A549 (cell line): ENCODE measurements around the gene SLC29A4. TPM values are rescaled to one million over a fixed set of nuclear protein-coding genes. Genes with fewer than 3 reads are reported as not detected.

Source experiments
- ATAC-seq, 2 experiments: fragments of 200-7000 bp in 1 of 2; fragments of >200 bp in 1 of 2; cut with Nextera tagmentation in 1 of 2; cut with Tn5 transposase in 1 of 2; 3 replicates each; pipeline versions ENCODE4 v1.8.0 to v1.9.1; 2018 to 2020; ENCODE audit warnings: mild to moderate bottlenecking in 1 of 2, moderate library complexity in 1 of 2
- CTCF ChIA-PET: fragments of 300-600 bp; sonication (Branson Sonifier 250); formaldehyde crosslinking; extraction: SDS; loops from one replicate; lab custom pipeline; 2021; ENCODE audit warnings: antibody characterized with exemption, inconsistent platforms; lab: Yijun Ruan, JAX
- POLR2A ChIA-PET: fragments of 350-600 bp; formaldehyde crosslinking; extraction: SDS; loops from one replicate; lab custom pipeline; 2021; ENCODE audit warnings: antibody characterized with exemption, inconsistent platforms; lab: Yijun Ruan, JAX
- DNase-seq, 2 experiments: peaks; one replicate each; pipeline versions ENCODE4 v3.0.0 to v3.0.0-alpha.2; 2011 to 2016; ENCODE audit warnings: low read depth in 1 of 2, low spot score in 1 of 2
- FAIRE-seq: peaks from 2 replicates; lab custom pipeline; 2011; peaks lifted over from hg19 to GRCh38; lab: Jason Lieb, UNC
- H3K27ac ChIP-seq, 2 experiments: fragments of >200 bp; sonication (Bioruptor Twin); formaldehyde crosslinking; 3 replicates each; pipeline ENCODE4 v1.5.1; 2016 to 2017
- H3K4me1 ChIP-seq: fragments of >200 bp; sonication (Bioruptor Twin); formaldehyde crosslinking; 3 replicates; pipeline ENCODE4 v1.6.1; 2016
- H3K4me2 ChIP-seq: fragments of >200 bp; sonication (Bioruptor Twin); formaldehyde crosslinking; 3 replicates; pipeline ENCODE4 v1.6.1; 2016
- H3K4me3 ChIP-seq: fragments of >200 bp; sonication (Bioruptor Twin); formaldehyde crosslinking; 3 replicates; pipeline ENCODE4 v1.5.1; 2016
- H3K9me3 ChIP-seq: fragments of >200 bp; sonication (Bioruptor Twin); formaldehyde crosslinking; 3 replicates; pipeline ENCODE4 v1.6.1; 2016
- ATOH8 ChIP-seq: fragments of 250-450 bp; sonication (Bioruptor Pico); IDR thresholded peaks from 2 replicates; pipeline ENCODE4 v1.5.0; 2020; ENCODE audit warnings: low read depth, mild to moderate bottlenecking, moderate library complexity
- BHLHE40 ChIP-seq: IDR thresholded peaks from 2 replicates; pipeline ENCODE4 v1.6.1; 2012; ENCODE audit warnings: low read depth, low read length, inconsistent platforms
- CBX2 ChIP-seq: fragments of 200-600 bp; sonication (generic); IDR thresholded peaks from 2 replicates; pipeline ENCODE4 v1.6.1; 2016; ENCODE audit warnings: low read depth, mild to moderate bottlenecking, borderline replicate concordance
- CBX8 ChIP-seq: fragments of 200-600 bp; sonication (generic); IDR thresholded peaks from 2 replicates; pipeline ENCODE4 v1.6.1; 2016
- CHD4 ChIP-seq: fragments of 200-600 bp; sonication (generic); IDR thresholded peaks from 2 replicates; pipeline ENCODE4 v1.6.1; 2016; ENCODE audit warnings: antibody characterized with exemption, mild to moderate bottlenecking, borderline replicate concordance
- CTCF ChIP-seq: fragments of >200 bp; sonication (Bioruptor Twin); formaldehyde crosslinking; IDR thresholded peaks from 3 replicates; pipeline ENCODE4 v1.5.1; 2016
- EHF ChIP-seq: fragments of 250-450 bp; sonication (Bioruptor Pico); IDR thresholded peaks from 2 replicates; pipeline ENCODE4 v1.5.0; 2020; ENCODE audit warnings: mild to moderate bottlenecking
- EHMT2 ChIP-seq: fragments of 200-600 bp; sonication (generic); IDR thresholded peaks from 2 replicates; pipeline ENCODE4 v1.6.1; 2016; ENCODE audit warnings: antibody characterized with exemption, low read depth, mild to moderate bottlenecking, moderate library complexity
- EP300 ChIP-seq, 2 experiments: fragments of >200 bp; sonication (Bioruptor Twin); formaldehyde crosslinking; IDR thresholded peaks; 2 replicates in 1 of 2; 3 replicates in 1 of 2; pipeline ENCODE4 v1.6.1; 2016 to 2017
- ESRRA ChIP-seq: fragments of 150-350 bp; IDR thresholded peaks from 2 replicates; pipeline ENCODE4 v1.6.1; 2014; ENCODE audit warnings: mild to moderate bottlenecking, low read length, borderline replicate concordance
- FOSB ChIP-seq: fragments of 250-450 bp; sonication (Bioruptor Pico); IDR thresholded peaks from 2 replicates; pipeline ENCODE4 v1.5.0; 2020; ENCODE audit warnings: mild to moderate bottlenecking, moderate library complexity
- FOXS1 ChIP-seq: fragments of 250-450 bp; sonication (Bioruptor Pico); IDR thresholded peaks from 2 replicates; pipeline ENCODE4 v1.5.0; 2020; ENCODE audit warnings: mild to moderate bottlenecking, moderate library complexity
- HES2 ChIP-seq: fragments of >200 bp; sonication (Bioruptor Twin); formaldehyde crosslinking; IDR thresholded peaks from 2 replicates; pipeline ENCODE4 v1.6.1; 2016
- HOXA7 ChIP-seq: fragments of 250-450 bp; sonication (Bioruptor Pico); IDR thresholded peaks from 2 replicates; pipeline ENCODE4 v1.5.0; 2020; ENCODE audit warnings: mild to moderate bottlenecking, moderate library complexity
- HOXB13 ChIP-seq: fragments of 250-450 bp; sonication (Bioruptor Pico); IDR thresholded peaks from 2 replicates; pipeline ENCODE4 v1.5.0; 2020; ENCODE audit warnings: low read depth, mild to moderate bottlenecking, moderate library complexity
- HOXB5 ChIP-seq: fragments of 250-450 bp; sonication (Bioruptor Pico); IDR thresholded peaks from 2 replicates; pipeline ENCODE4 v1.5.0; 2020; ENCODE audit warnings: mild to moderate bottlenecking, moderate library complexity
- JUN ChIP-seq, 2 experiments: fragments of >200 bp; sonication (Bioruptor Twin); formaldehyde crosslinking; IDR thresholded peaks; 2 replicates in 1 of 2; 3 replicates in 1 of 2; pipeline ENCODE4 v1.6.1; 2016 to 2017
- KDM5A ChIP-seq: fragments of 200-600 bp; sonication (generic); IDR thresholded peaks from 2 replicates; pipeline ENCODE4 v1.6.1; 2016; ENCODE audit warnings: antibody characterized with exemption, mild to moderate bottlenecking
- MAX ChIP-seq: IDR thresholded peaks from 2 replicates; pipeline ENCODE4 v1.6.1; 2012
- MYC ChIP-seq: IDR thresholded peaks from 2 replicates; pipeline ENCODE4 v1.6.1; 2012; ENCODE audit warnings: mild to moderate bottlenecking, inconsistent platforms, low read length, improper control_type of control experiment, borderline replicate concordance
- RCOR1 ChIP-seq: fragments of 150-350 bp; IDR thresholded peaks from 2 replicates; pipeline ENCODE4 v1.6.1; 2014; ENCODE audit warnings: antibody characterized with exemption, low read length, low read depth
- RFX5 ChIP-seq: fragments of 450-650 bp; IDR thresholded peaks from 2 replicates; pipeline ENCODE4 v1.7.1; 2014; ENCODE audit warnings: antibody characterized with exemption, mild to moderate bottlenecking, moderate library complexity
- SMC3 ChIP-seq: fragments of >200 bp; sonication (Bioruptor Twin); formaldehyde crosslinking; IDR thresholded peaks from 3 replicates; pipeline ENCODE4 v1.6.1; 2018; ENCODE audit warnings: inconsistent platforms
- ZC3H11A ChIP-seq: fragments of 450-650 bp; IDR thresholded peaks from 2 replicates; pipeline ENCODE4 v1.6.1; 2014; ENCODE audit warnings: antibody characterized with exemption, mild to moderate bottlenecking
- ZSCAN20 ChIP-seq: fragments of 250-450 bp; sonication (Bioruptor Pico); IDR thresholded peaks from 2 replicates; pipeline ENCODE4 v1.8.0; 2022; ENCODE audit warnings: mild to moderate bottlenecking, moderate library complexity
- WGBS: methylation state at CpG from one replicate; pipeline ENCODE4 v1.1.6; 2017; ENCODE audit errors: missing lambda C conversion rate; 5-methylcytosine and 5-hydroxymethylcytosine counted together
- polyA plus RNA-seq, 4 experiments: library from polyadenylated mRNA; depleted of rRNA in 3 of 4; stranded (reverse); fragments of >200 nt; fragmentation: RNase III in 1 of 4; extraction: RNeasy Plus Mini Kit Qiagen cat#74134 plus additional on column Dnase treatment in 1 of 4; gene quantifications; 2 replicates in 3 of 4; 3 replicates in 1 of 4; pipeline ENCODE4 v1.2.3, GENCODE V29; 2011 to 2017

The SLC29A4 gene
- polyA plus RNA-seq, 2 of the 4 experiments (the other 2 are of a cell fraction): 11.5 to 12.6 TPM

- 100% methylated on average over 3 of the region's 3 CpGs for WGBS
- FAIRE-seq: no peak
Observed at GRCh38 chr7:5330288-5330687, 47.5 kb downstream of the SLC29A4 start.

GRCh38 chr7:5332579-5332978, 49.8 kb downstream of the SLC29A4 start:
- 97% methylated on average over 36 of the region's 43 CpGs for whole genome bisulfite sequencing
- ChIA-PET CTCF (interaction anchor here (1.1 kb wide), 1 partner anchor 34 kb away, joined by 3 read pairs; no protein-coding TSS in a partner anchor), POLR2A (no interaction called here)
- no peaks in the 10 kb centered on the region for H3K4me1 ChIP-seq
- H3K4me3 ChIP-seq: no peak overlapping the region
- DNase-seq (no peak), FAIRE-seq (no peak), ATAC-seq (no peak; a peak in 1 of 6 replicates)
- TF ChIP-seq FOSB (no peak), CHD4 (no peak), ATOH8 (CRISPR knock-in tag) (no peak), HOXB5 (CRISPR knock-in tag) (no peak), EP300 (IDR thresholded peaks at IDR 0.05) (no peak), EHF (CRISPR knock-in tag) (no peak), MYC (no peak), RFX5 (no peak), HOXB13 (no peak), ZSCAN20 (CRISPR knock-in tag) (no peak), CTCF (no peak), BHLHE40 (no peak)
- H3K27ac ChIP-seq: no peak overlapping the region
- no peaks in the 10 kb centered on the region for H3K9me3 ChIP-seq
- H3K4me2 ChIP-seq: no peak overlapping the region

More at GRCh38 chr7:5330288-5330687, 47.5 kb downstream of the SLC29A4 start:
- ATAC-seq: no peak
- CTCF ChIA-PET: interaction anchor here (1.0 kb wide), 1 partner anchor 90 kb away, joined by 3 read pairs; no protein-coding TSS in a partner anchor
- no peak overlapping the region for H3K27ac ChIP-seq
- POLR2A ChIA-PET: no interaction called here
- TF ChIP-seq SMC3 (no peak), EP300 (IDR thresholded peaks at IDR 0.05) (no peak), MAX (no peak), FOXS1 (CRISPR knock-in tag) (no peak), ZC3H11A (no peak), EHMT2 (no peak), KDM5A (no peak), HOXA7 (CRISPR knock-in tag) (no peak), BHLHE40 (no peak), JUN (IDR thresholded peaks at IDR 0.05) (no peak), HES2 (no peak), RCOR1 (no peak), CBX2 (no peak), CTCF (no peak), EHF (CRISPR knock-in tag) (no peak), ESRRA (no peak), CBX8 (no peak)
- TF ChIP-seq, all 56 proteins: peak for 0
- no peaks in the 10 kb centered on the region for H3K4me1 ChIP-seq
- no peak overlapping the region for H3K4me3 ChIP-seq
- no peak for DNase-seq
- no peaks in the 10 kb centered on the region for H3K9me3 ChIP-seq
- no peak overlapping the region for H3K4me2 ChIP-seq
